Left lung (tissue), 10 donors: ENCODE measurements around the gene OSTF1. TPM values are rescaled to one million over a fixed set of nuclear protein-coding genes. Genes with fewer than 3 reads are reported as not detected.

Experiments used
- ATAC-seq: fragments of 200-7000 bp; cut with Tn5 transposase; one replicate; pipeline ENCODE4 v1.9.1; 2020; ENCODE audit warnings: moderate library complexity
- DNase-seq, 4 donors: peaks; one replicate each; pipeline ENCODE4 v3.0.0-alpha.2; 2013 to 2020
- H3K27ac ChIP-seq, 2 donors: fragments of 200-600 bp; sonication (generic) in 1 of 2; one replicate each; pipeline versions ENCODE4 v1.5.0 to v1.8.0; 2020 to 2021
- H3K27me3 ChIP-seq, 2 donors: fragments of 200-600 bp; sonication (generic) in 1 of 2; one replicate each; pipeline versions ENCODE4 v1.5.0 to v1.8.0; 2020 to 2021
- H3K36me3 ChIP-seq, 2 donors: fragments of 200-600 bp; sonication (generic) in 1 of 2; one replicate each; pipeline versions ENCODE4 v1.5.0 to v1.8.0; 2020 to 2021
- H3K4me1 ChIP-seq, 2 donors: fragments of 200-600 bp; one replicate each; pipeline ENCODE4 v1.8.0; 2021
- H3K4me3 ChIP-seq, 2 donors: fragments of 200-600 bp; sonication (generic) in 1 of 2; one replicate each; pipeline versions ENCODE4 v1.5.0 to v1.8.0; 2020 to 2021; ENCODE audit warnings: mild to moderate bottlenecking in 1 of 2
- H3K9me3 ChIP-seq, 2 donors: fragments of 200-600 bp; sonication (generic) in 1 of 2; one replicate each; pipeline versions ENCODE4 v1.5.0 to v1.8.0; 2020 to 2021
- intact Hi-C, 2 donors: fragments of 100-400 bp; cut with DNase I; formaldehyde crosslinking; loops; one replicate each; pipeline versions ENCODE4 v1.11.2 to v1.14.2; 2022
- polyA plus RNA-seq, 6 donors: library from polyadenylated mRNA; unstranded; fragments of 120-200 nt; gene quantifications; one replicate each; pipeline ENCODE4 v1.2.1, GENCODE V29; 2013; ENCODE audit not compliant: insufficient read length in 6 of 6
- total RNA-seq, 2 donors: library from RNA; stranded (reverse); fragmentation: NEBNext Ultra II Directional; extraction: Animal tissue kit (Norgen Biotek cat#: 25700); gene quantifications; one replicate each; pipeline ENCODE4 v1.2.1, GENCODE V29; 2021
- TF ChIP-seq, protein P1 (sequence below), 2 donors: fragments of 200-600 bp; sonication (generic) in 1 of 2; IDR thresholded peaks; one replicate each; pipeline versions ENCODE4 v1.5.0 to v1.8.0; 2021; ENCODE audit warnings: antibody characterized with exemption in 2 of 2
- donor health status: DM: no; HTN: yes; CAD: no.
- donor health status: DM: no; HTN: no; CAD: no.

OSTF1 gene
- total and polyA plus RNA-seq, 8 donors = 54.8 to 94.7 (median 61.9) TPM

- DNase-seq (peak in 2 of 4 donors; percentile 54 to 70), ATAC-seq (peak; percentile 23)
- peak overlapping the region; percentile 94 to 100 for H3K27ac ChIP-seq
- peaks cover 33 to 67% of the 10 kb centered on the region in 2 donors for H3K4me1 ChIP-seq
- H3K9me3 ChIP-seq = no peaks in the 10 kb centered on the region
- H3K36me3 ChIP-seq = peaks cover 0 to 7% of the 10 kb centered on the region in 2 donors
- TF ChIP-seq, protein P1, sequence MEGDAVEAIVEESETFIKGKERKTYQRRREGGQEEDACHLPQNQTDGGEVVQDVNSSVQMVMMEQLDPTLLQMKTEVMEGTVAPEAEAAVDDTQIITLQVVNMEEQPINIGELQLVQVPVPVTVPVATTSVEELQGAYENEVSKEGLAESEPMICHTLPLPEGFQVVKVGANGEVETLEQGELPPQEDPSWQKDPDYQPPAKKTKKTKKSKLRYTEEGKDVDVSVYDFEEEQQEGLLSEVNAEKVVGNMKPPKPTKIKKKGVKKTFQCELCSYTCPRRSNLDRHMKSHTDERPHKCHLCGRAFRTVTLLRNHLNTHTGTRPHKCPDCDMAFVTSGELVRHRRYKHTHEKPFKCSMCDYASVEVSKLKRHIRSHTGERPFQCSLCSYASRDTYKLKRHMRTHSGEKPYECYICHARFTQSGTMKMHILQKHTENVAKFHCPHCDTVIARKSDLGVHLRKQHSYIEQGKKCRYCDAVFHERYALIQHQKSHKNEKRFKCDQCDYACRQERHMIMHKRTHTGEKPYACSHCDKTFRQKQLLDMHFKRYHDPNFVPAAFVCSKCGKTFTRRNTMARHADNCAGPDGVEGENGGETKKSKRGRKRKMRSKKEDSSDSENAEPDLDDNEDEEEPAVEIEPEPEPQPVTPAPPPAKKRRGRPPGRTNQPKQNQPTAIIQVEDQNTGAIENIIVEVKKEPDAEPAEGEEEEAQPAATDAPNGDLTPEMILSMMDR (IDR thresholded peaks at IDR 0.05) = no peak
- intact Hi-C loops = loop anchor here in 1 of 2 donors (10.0 kb wide), 1 partner anchor 57 kb away; no protein-coding TSS in a partner anchor
- peak overlapping the region; percentile 71 to 93 for H3K4me3 ChIP-seq
- no peaks in the 10 kb centered on the region for H3K27me3 ChIP-seq
These were observed 958 bp upstream of the OSTF1 start for GRCh38 chr9:75087289-75087823.

GRCh38 chr9:75088646-75089372 is 495 bp downstream of the OSTF1 start:
- peak overlapping the region; percentile 94 to 100 for H3K27ac ChIP-seq
- intact Hi-C loops = loop anchor here in 1 of 2 donors (10.0 kb wide), 1 partner anchor 56 kb away; no protein-coding TSS in a partner anchor
- H3K4me1 ChIP-seq = peaks cover 32 to 74% of the 10 kb centered on the region in 2 donors
- TF ChIP-seq, protein P1 (IDR thresholded peaks at IDR 0.05) = peak in 1 of 2 donors; percentile 11
- ATAC-seq (peak; percentile 42), DNase-seq (peak in 3 of 4 donors; percentile 74 to 90 (median 84))
- peak overlapping the region; percentile 92 to 93 for H3K4me3 ChIP-seq
- no peaks in the 10 kb centered on the region for H3K36me3 ChIP-seq
- no peaks in the 10 kb centered on the region for H3K9me3 ChIP-seq
- H3K27me3 ChIP-seq = no peaks in the 10 kb centered on the region

DNA sequence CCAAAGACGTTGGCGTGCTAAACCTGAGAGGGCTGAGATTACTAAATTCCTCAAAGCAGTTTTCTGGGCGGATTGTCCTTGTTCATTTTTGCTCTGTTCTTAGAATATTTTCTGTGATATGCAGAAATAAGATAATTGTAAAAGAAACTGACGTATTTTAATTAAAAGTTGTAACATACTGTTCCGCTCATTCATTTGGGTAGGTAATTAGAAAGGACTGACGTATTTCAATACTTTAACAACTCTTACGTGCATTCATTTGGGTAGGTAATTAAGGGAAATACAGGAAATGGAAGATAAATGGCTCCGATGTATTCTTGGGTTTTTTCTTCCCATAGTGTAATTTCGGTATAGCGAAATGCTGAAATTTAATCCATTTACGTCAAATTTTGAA is 1.1 kb downstream of the OSTF1 start:
- no peaks in the 10 kb centered on the region for H3K27me3 ChIP-seq
- DNase-seq (no peak), ATAC-seq (no peak)
- no peaks in the 10 kb centered on the region for H3K36me3 ChIP-seq
- intact Hi-C loops = loop anchor here in 1 of 2 donors (10.0 kb wide), 1 partner anchor 55 kb away; no protein-coding TSS in a partner anchor
- peak overlapping the region; percentile 94 to 100 for H3K27ac ChIP-seq
- peak overlapping the region; percentile 92 to 93 for H3K4me3 ChIP-seq
- TF ChIP-seq, protein P1 (IDR thresholded peaks at IDR 0.05) = no peak
- H3K4me1 ChIP-seq = peaks cover 29 to 74% of the 10 kb centered on the region in 2 donors
- no peaks in the 10 kb centered on the region for H3K9me3 ChIP-seq

DNA sequence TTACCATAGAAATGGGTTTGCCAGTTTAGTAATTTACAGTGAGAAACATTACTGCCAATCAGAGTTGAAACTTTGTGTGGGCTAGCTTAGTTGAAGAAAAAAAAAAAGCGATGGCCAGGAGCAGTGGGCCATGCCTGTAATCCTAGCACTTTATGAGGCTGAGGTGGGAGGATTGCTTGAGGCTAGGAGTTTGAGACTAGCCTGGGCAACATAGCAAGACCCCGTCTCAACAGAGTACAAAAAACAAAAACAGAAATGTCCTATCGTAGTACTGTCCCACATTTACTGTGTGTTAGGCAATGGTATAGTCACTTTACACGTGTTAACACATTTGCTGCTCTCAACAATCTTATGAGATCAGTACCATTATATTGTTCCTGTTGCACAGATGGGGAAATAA is 2.3 kb downstream of the OSTF1 start:
- H3K27ac ChIP-seq = peak overlapping the region in 1 of 2 donors; percentile 43
- H3K27me3 ChIP-seq = no peaks in the 10 kb centered on the region
- no peaks in the 10 kb centered on the region for H3K36me3 ChIP-seq
- ATAC-seq (no peak), DNase-seq (no peak)
- peaks cover 34 to 74% of the 10 kb centered on the region in 2 donors for H3K4me1 ChIP-seq
- intact Hi-C loops = no loop called here
- H3K9me3 ChIP-seq = no peaks in the 10 kb centered on the region
- H3K4me3 ChIP-seq = peak overlapping the region in 1 of 2 donors; percentile 93
- TF ChIP-seq, protein P1 (IDR thresholded peaks at IDR 0.05) = no peak

- no peak overlapping the region for H3K4me3 ChIP-seq
- H3K36me3 ChIP-seq = no peaks in the 10 kb centered on the region
- intact Hi-C loops = no loop called here
- no peaks in the 10 kb centered on the region for H3K9me3 ChIP-seq
- no peaks in the 10 kb centered on the region for H3K27me3 ChIP-seq
- DNase-seq (no peak), ATAC-seq (no peak)
- H3K27ac ChIP-seq = no peak overlapping the region
- TF ChIP-seq, protein P1 (IDR thresholded peaks at IDR 0.05) = no peak
- peaks cover 24 to 84% of the 10 kb centered on the region in 2 donors for H3K4me1 ChIP-seq
These were observed 4.5 kb downstream of the OSTF1 start for GRCh38 chr9:75092766-75093165.
